Endothelial cell of umbilical vein (primary cell): ENCODE data around the gene EHF.

Source experiments
- CTCF ChIP-seq, 2 donors: IDR thresholded peaks; 1 replicate in 1 of 2; 2 replicates in 1 of 2; pipeline ENCODE4 v1.5.1; 2011; ENCODE audit warnings: low read length in 2 of 2, mild to moderate bottlenecking in 2 of 2, moderate library complexity in 2 of 2, control low read depth in 1 of 2, inconsistent platforms in 1 of 2, low read depth in 1 of 2; ENCODE audit not compliant: insufficient read depth in 1 of 2; ENCODE audit errors: extremely low read depth in 1 of 2
- MYC ChIP-seq: IDR thresholded peaks from one replicate; pipeline ENCODE4 v1.6.1; 2011; ENCODE audit warnings: mild to moderate bottlenecking, low read depth, low read length

DNA sequence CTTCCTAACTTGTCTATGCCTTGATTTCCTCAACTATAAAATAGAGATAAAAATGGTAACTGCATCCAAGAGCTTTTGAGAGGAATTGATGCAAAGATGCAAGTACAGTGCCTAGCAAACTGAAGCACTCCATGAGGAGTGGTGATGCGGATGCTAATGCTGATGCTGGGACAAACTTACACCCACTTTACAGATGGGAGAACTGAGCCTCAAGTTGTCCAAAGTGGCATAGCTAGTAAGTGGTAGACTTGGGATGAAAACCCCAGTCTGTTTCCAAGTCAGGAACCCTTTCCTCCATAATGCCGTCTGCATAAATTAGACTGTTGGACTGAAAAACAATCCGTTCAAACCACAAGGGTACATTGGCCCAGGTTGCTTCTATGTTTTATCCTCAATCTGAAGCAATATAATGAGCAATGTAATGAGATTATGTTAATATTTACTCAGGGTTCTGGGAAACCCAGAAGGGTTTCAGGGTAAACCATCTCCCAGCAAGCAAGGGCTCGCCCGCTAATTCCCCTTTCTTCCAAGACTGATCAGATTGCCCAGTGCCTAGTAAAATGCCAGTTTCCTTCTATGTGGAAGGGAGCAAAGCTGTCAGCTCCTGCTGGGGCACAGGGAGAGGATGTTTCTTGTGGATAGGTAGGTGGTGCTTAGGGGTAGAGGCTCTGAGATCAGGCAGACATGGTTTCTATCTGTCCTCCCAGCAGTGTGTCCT lies 10.4 kb upstream of the EHF start:
- TF ChIP-seq CTCF (IDR thresholded peaks at IDR 0.05; ENCODE audit: extremely low read depth in 1 of 2, insufficient read depth in 1 of 2, low read depth in 1 of 2, low read length in 2 of 2): no peak
- no peak for TF ChIP-seq MYC
